ENCODE results near the gene DDX19B.
"Not testable (repeated sequence)": the region's sequence is repeated elsewhere in the genome, so short reads cannot be mapped to it uniquely, and the experiment has no call there.

Gene DDX19B

GRCh38 chr16:70257391-70257790, 41.6 kb upstream of the DDX19B start:
- Histone ChIP-seq H3K4me3 (replicated peaks; ENCODE audit: insufficient read depth, low read length) (no peak overlapping the region), H3K27me3 (ENCODE audit: insufficient read depth, poor library complexity, severe bottlenecking) (no peaks in the 10 kb centered on the region), H3K27ac (replicated peaks) (no peak overlapping the region)
- no peak for DNase-seq (ENCODE audit: low read depth in 1 of 2, low spot score in 1 of 2)
- no peak for TF ChIP-seq SPI1 (IDR thresholded peaks at IDR 0.05; ENCODE audit: borderline replicate concordance, low read depth)
- TF ChIP-seq POLR2AphosphoS5 (IDR thresholded peaks at IDR 0.05; ENCODE audit: low read depth), result no peak
- no peak for TF ChIP-seq GABPA (IDR thresholded peaks at IDR 0.05; ENCODE audit: low read depth)
- TF ChIP-seq CTCF (IDR thresholded peaks at IDR 0.05; ENCODE audit: insufficient read depth, low read length), result no peak
- TF ChIP-seq, protein P1, sequence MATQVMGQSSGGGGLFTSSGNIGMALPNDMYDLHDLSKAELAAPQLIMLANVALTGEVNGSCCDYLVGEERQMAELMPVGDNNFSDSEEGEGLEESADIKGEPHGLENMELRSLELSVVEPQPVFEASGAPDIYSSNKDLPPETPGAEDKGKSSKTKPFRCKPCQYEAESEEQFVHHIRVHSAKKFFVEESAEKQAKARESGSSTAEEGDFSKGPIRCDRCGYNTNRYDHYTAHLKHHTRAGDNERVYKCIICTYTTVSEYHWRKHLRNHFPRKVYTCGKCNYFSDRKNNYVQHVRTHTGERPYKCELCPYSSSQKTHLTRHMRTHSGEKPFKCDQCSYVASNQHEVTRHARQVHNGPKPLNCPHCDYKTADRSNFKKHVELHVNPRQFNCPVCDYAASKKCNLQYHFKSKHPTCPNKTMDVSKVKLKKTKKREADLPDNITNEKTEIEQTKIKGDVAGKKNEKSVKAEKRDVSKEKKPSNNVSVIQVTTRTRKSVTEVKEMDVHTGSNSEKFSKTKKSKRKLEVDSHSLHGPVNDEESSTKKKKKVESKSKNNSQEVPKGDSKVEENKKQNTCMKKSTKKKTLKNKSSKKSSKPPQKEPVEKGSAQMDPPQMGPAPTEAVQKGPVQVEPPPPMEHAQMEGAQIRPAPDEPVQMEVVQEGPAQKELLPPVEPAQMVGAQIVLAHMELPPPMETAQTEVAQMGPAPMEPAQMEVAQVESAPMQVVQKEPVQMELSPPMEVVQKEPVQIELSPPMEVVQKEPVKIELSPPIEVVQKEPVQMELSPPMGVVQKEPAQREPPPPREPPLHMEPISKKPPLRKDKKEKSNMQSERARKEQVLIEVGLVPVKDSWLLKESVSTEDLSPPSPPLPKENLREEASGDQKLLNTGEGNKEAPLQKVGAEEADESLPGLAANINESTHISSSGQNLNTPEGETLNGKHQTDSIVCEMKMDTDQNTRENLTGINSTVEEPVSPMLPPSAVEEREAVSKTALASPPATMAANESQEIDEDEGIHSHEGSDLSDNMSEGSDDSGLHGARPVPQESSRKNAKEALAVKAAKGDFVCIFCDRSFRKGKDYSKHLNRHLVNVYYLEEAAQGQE (IDR thresholded peaks at IDR 0.05; ENCODE audit: insufficient replicate concordance, low read depth), result no peak

DNA sequence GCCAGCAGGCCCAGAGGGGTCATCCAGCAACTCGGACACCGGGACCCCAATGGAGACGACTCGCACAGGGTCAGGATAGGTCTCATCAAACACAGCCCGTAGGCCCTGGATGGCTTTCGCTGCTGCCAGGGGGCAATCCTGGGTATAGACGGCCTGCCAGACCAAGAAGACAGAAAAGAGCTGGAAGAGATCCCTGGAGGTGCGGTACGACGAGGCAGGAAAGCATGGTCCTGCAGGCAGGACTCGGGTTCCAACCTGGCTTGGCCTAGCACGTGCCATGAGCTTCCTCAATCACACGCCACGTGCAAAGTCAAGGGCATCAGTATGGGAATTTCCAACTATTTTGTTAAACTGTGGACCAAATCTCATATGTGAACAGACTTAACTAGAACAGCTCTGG, 40.9 kb upstream of the DDX19B start:
- no peak overlapping the region for H3K4me3 ChIP-seq (replicated peaks; ENCODE audit: insufficient read depth, low read length)
- DNase-seq (ENCODE audit: low read depth in 1 of 2, low spot score in 1 of 2), result no peak
- H3K27ac ChIP-seq (replicated peaks), result no peak overlapping the region
- no peak for TF ChIP-seq CTCF (IDR thresholded peaks at IDR 0.05; ENCODE audit: insufficient read depth, low read length)
- TF ChIP-seq GABPA (IDR thresholded peaks at IDR 0.05; ENCODE audit: low read depth), result no peak
- no peak for TF ChIP-seq POLR2AphosphoS5 (IDR thresholded peaks at IDR 0.05; ENCODE audit: low read depth)
- TF ChIP-seq, protein P1 (IDR thresholded peaks at IDR 0.05; ENCODE audit: insufficient replicate concordance, low read depth), result no peak
- TF ChIP-seq SPI1 (IDR thresholded peaks at IDR 0.05; ENCODE audit: borderline replicate concordance, low read depth), result no peak
- H3K27me3 ChIP-seq (ENCODE audit: insufficient read depth, poor library complexity, severe bottlenecking), result no peaks in the 10 kb centered on the region

DNA sequence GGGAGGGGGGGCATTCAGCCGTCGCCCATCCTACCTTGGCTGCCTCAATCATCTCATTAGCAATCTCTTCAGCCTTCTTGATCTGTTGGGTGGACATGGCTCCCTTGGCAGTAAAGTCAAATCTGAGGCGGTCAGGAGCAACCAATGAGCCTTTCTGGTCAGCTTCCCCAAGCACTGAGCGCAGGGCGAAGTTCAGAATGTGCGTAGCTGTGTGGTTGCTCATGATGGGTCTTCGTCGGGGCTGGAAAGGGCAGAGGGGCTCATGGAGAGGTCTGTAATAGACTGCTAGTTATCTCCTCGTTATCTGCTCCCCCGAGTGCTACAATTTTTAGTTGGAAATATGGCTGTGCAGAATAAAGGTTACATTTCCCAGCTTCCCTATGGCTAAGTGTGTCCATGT, 40.0 kb upstream of the DDX19B start:
- Histone ChIP-seq H3K4me3 (replicated peaks; ENCODE audit: insufficient read depth, low read length) (no peak overlapping the region), H3K27ac (replicated peaks) (no peak overlapping the region), H3K27me3 (ENCODE audit: insufficient read depth, poor library complexity, severe bottlenecking) (no peaks in the 10 kb centered on the region)
- TF ChIP-seq, protein P1 (IDR thresholded peaks at IDR 0.05; ENCODE audit: insufficient replicate concordance, low read depth), result no peak
- TF ChIP-seq POLR2AphosphoS5 (IDR thresholded peaks at IDR 0.05; ENCODE audit: low read depth) (no peak), SPI1 (IDR thresholded peaks at IDR 0.05; ENCODE audit: borderline replicate concordance, low read depth) (no peak), CTCF (IDR thresholded peaks at IDR 0.05; ENCODE audit: insufficient read depth, low read length) (no peak), GABPA (IDR thresholded peaks at IDR 0.05; ENCODE audit: low read depth) (no peak)
- no peak for DNase-seq (ENCODE audit: low read depth in 1 of 2, low spot score in 1 of 2)

DNA sequence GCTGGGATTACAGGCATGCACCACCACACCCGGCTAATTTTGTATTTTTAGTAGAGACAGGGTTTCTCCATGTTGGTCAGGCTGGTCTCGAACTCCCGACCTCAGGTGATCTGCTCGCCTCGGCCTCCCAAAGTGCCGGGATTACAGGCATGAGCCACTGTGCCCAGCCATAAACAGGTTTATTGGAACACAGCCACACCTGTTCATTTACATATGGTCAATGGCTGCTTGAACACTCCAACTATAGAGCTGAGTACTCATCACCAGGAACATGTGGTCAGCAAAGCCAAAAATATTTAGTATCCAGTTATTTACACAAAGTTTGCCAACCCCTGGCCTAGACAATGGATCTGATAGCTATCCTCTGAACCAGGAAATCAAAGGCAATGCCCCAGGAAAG, 39.1 kb upstream of the DDX19B start:
- not testable (repeated sequence) for H3K27ac ChIP-seq (replicated peaks); DNase-seq (ENCODE audit: low read depth in 1 of 2, low spot score in 1 of 2); H3K27me3 ChIP-seq (ENCODE audit: insufficient read depth, poor library complexity, severe bottlenecking); H3K4me3 ChIP-seq (replicated peaks; ENCODE audit: insufficient read depth, low read length)
